Thoracic aorta (tissue), 2 donors: ENCODE data around the gene SOD3. TPM values are rescaled to one million over a fixed set of nuclear protein-coding genes. Genes with fewer than 3 reads are reported as not detected.

Source experiments
- ATAC-seq: fragments of 150-250 bp; one replicate; pipeline ENCODE4 v1.8.0; 2017; ENCODE audit warnings: low read depth; ENCODE audit not compliant: insufficient number of reproducible peaks, low FRiP score
- DNase-seq: peaks from one replicate; pipeline ENCODE4 v3.0.0-alpha.2; 2020; ENCODE audit warnings: low spot score
- H3K27ac ChIP-seq, 2 donors: fragments of 200-600 bp; sonication (generic); 1 replicate in 1 of 2; 2 replicates in 1 of 2; pipeline ENCODE4 v1.5.1; 2016; ENCODE audit warnings: mild to moderate bottlenecking in 2 of 2, moderate library complexity in 2 of 2
- H3K27me3 ChIP-seq: fragments of 200-600 bp; sonication (generic); replicated peaks from 2 replicates; pipeline ENCODE4 v1.6.0; 2016; ENCODE audit warnings: mild to moderate bottlenecking; ENCODE audit not compliant: insufficient read depth
- H3K36me3 ChIP-seq: fragments of 200-600 bp; sonication (generic); one replicate; pipeline ENCODE4 v1.5.1; 2016
- H3K4me1 ChIP-seq, 2 donors: fragments of 200-600 bp; sonication (generic); 1 replicate in 1 of 2; 2 replicates in 1 of 2; pipeline versions ENCODE4 v1.5.1 to v1.6.0; 2016; ENCODE audit warnings: low read depth in 2 of 2, mild to moderate bottlenecking in 1 of 2; ENCODE audit not compliant: control insufficient read depth in 1 of 2
- H3K4me3 ChIP-seq: fragments of 200-600 bp; sonication (generic); 2 replicates; pipeline ENCODE4 v1.5.1; 2016; ENCODE audit warnings: mild to moderate bottlenecking
- H3K9me3 ChIP-seq: fragments of 200-600 bp; sonication (generic); 2 replicates; pipeline ENCODE4 v1.5.1; 2016
- CTCF ChIP-seq: fragments of 200-600 bp; sonication (generic); IDR thresholded peaks from one replicate; pipeline ENCODE4 v1.5.1; 2019; ENCODE audit warnings: antibody characterized with exemption
- total RNA-seq, 2 donors: library from RNA; depleted of rRNA; stranded (reverse); fragments of >200 nt; gene quantifications; one replicate each; pipeline versions ENCODE4 v1.1.0 to v1.2.3, GENCODE V29; 2016

The SOD3 gene
- total RNA-seq, 2 donors from 2014 or later: 549 to 743 TPM

GRCh38 chr4:24770667-24771066, 24.7 kb upstream of the SOD3 start:
- Histone ChIP-seq H3K27ac (no peak overlapping the region), H3K36me3 (no peaks in the 10 kb centered on the region), H3K4me1 (no peaks in the 10 kb centered on the region), H3K27me3 (no peaks in the 10 kb centered on the region), H3K4me3 (no peak overlapping the region), H3K9me3 (no peaks in the 10 kb centered on the region)
- no peak for TF ChIP-seq CTCF
- ATAC-seq (no peak), DNase-seq (no peak)

DNA sequence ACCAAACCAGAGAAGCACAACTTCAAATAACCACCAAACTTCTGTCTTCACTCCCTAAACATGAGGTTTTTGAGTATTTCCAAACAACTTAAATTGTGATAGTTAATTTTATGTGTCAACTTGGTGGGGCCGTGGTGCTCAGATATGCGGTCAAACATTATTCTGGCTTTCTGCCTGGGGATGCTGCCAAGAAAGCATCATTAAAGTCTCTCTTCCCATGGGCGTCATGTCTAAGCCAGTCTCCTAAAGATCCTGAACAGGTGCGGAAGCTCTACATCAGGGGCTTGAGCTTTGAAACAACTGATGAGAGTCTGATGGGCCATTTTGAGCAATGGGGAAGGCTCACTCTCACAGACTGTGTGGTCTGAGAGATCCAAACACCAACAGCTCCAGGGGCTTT, 24.1 kb upstream of the SOD3 start:
- Histone ChIP-seq H3K27me3 (no peaks in the 10 kb centered on the region), H3K36me3 (no peaks in the 10 kb centered on the region), H3K4me3 (no peak overlapping the region), H3K4me1 (no peaks in the 10 kb centered on the region), H3K27ac (no peak overlapping the region), H3K9me3 (no peaks in the 10 kb centered on the region)
- DNase-seq: no peak
- ATAC-seq: no peak
- no peak for TF ChIP-seq CTCF

DNA sequence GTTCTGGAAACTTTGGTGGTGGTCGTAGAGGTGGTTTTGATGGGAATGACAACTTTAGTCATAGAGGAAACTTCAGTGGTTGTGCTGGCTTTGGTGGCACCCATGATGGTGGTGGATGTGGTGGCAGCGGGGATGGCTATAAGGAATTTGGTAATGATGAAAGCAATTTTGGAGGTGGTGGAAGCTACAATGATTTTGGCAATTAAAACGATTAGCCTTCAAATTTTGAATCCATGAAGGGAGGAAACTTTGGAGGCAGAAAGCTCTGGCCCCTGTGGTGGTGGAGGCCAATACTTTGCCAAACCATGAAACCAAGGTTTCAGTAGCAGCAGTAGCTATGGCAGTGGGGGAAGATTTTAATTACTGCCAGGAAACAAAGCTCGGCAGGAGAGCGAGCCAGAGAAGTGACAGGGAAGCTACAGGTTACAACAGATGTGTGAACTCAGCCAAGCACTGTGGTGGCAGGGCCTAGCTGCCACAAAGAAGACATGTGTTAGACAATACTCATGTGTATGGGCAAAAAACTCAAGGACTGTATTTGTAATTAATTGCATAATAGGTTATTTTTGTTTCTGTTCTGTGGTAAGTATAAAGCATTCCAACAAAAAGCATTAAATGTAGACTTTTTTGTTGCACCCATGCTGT, 23.2 kb upstream of the SOD3 start:
- no peak for DNase-seq
- Histone ChIP-seq H3K4me1 (no peaks in the 10 kb centered on the region), H3K36me3 (no peaks in the 10 kb centered on the region), H3K27ac (no peak overlapping the region), H3K27me3 (no peaks in the 10 kb centered on the region), H3K9me3 (no peaks in the 10 kb centered on the region), H3K4me3 (no peak overlapping the region)
- TF ChIP-seq CTCF: no peak
- no peak for ATAC-seq

GRCh38 chr4:24772952-24773351, 22.4 kb upstream of the SOD3 start:
- TF ChIP-seq CTCF: no peak
- H3K4me3 ChIP-seq: no peak overlapping the region
- ATAC-seq (no peak), DNase-seq (no peak)
- no peaks in the 10 kb centered on the region for H3K27me3 ChIP-seq
- H3K9me3 ChIP-seq: no peaks in the 10 kb centered on the region
- peaks cover 5% of the 10 kb centered on the region in 2 donors for H3K4me1 ChIP-seq
- H3K36me3 ChIP-seq: no peaks in the 10 kb centered on the region
- H3K27ac ChIP-seq: no peak overlapping the region

- Histone ChIP-seq H3K4me3 (no peak overlapping the region), H3K27me3 (no peaks in the 10 kb centered on the region), H3K36me3 (no peaks in the 10 kb centered on the region), H3K4me1 (peaks cover 13 to 20% of the 10 kb centered on the region in 2 donors), H3K9me3 (no peaks in the 10 kb centered on the region), H3K27ac (no peak overlapping the region)
- ATAC-seq: no peak
- no peak for TF ChIP-seq CTCF
- no peak for DNase-seq
These were observed 20.9 kb upstream of the SOD3 start for GRCh38 chr4:24774452-24774851.
